HG02798 (cell line): ENCODE measurements around the gene TRIM52.
A peak's percentile ranks its signal among the peaks of the same experiment; 100 is the strongest.

Experiments
- ATAC-seq: cut with Tn5 transposase; IDR thresholded peaks from one replicate; pipeline ENCODE4 v1.9.1; 2021; ENCODE audit warnings: mild to moderate bottlenecking; ENCODE audit not compliant: unreplicated experiment, poor library complexity

TRIM52 gene

GRCh38 chr5:181234455-181235306 is 26.3 kb downstream of the TRIM52 start:
- no peak for ATAC-seq

GRCh38 chr5:181233801-181234454 is 27.0 kb downstream of the TRIM52 start:
- no peak for ATAC-seq

- ATAC-seq = no peak
Measured at GRCh38 chr5:181233088-181233800, 27.7 kb downstream of the TRIM52 start.

GRCh38 chr5:181232593-181232992 is 28.4 kb downstream of the TRIM52 start:
- ATAC-seq = no peak

- ATAC-seq = no peak
Measured at GRCh38 chr5:181231432-181231831, 29.5 kb downstream of the TRIM52 start.

- no peak for ATAC-seq
Measured at GRCh38 chr5:181230551-181230950, 30.4 kb downstream of the TRIM52 start.

- ATAC-seq = no peak
Measured at GRCh38 chr5:181229996-181230395, 30.9 kb downstream of the TRIM52 start.

- no peak for ATAC-seq
Measured at GRCh38 chr5:181224390-181225229, 36.3 kb downstream of the TRIM52 start.

GRCh38 chr5:181223729-181224389 is 37.1 kb downstream of the TRIM52 start:
- peak; percentile 0 for ATAC-seq

GRCh38 chr5:181223058-181223728 is 37.8 kb downstream of the TRIM52 start, which contains the start of gene TRIM41:
TSS of gene TRIM41 (plus strand) at chr5:181223281. CDS start at chr5:181224000, 719 bp downstream.
- peak; percentile 69 for ATAC-seq

GRCh38 chr5:181222630-181223057 is 38.3 kb downstream of the TRIM52 start:
- peak; percentile 1 for ATAC-seq

GRCh38 chr5:181221792-181222629 is 38.9 kb downstream of the TRIM52 start:
- peak; percentile 31 for ATAC-seq

GRCh38 chr5:181221105-181221791 is 39.7 kb downstream of the TRIM52 start:
- no peak for ATAC-seq

- no peak for ATAC-seq
Measured at GRCh38 chr5:181220178-181220515, 40.8 kb downstream of the TRIM52 start.

- ATAC-seq = no peak
Measured at GRCh38 chr5:181219262-181220177, 41.4 kb downstream of the TRIM52 start.

- ATAC-seq = no peak
Measured at GRCh38 chr5:181218795-181219124, 42.2 kb downstream of the TRIM52 start.

- peak; percentile 17 for ATAC-seq
Measured at GRCh38 chr5:181217803-181218062, 43.2 kb downstream of the TRIM52 start.
